HepG2 (cell line): Measurements from ENCODE around the gene RPL5. TPM values are rescaled to one million over a fixed set of nuclear protein-coding genes. Genes with fewer than 3 reads are reported as not detected.

Experiments
- CBX1 ChIP-seq: IDR thresholded peaks from one replicate; pipeline ENCODE4 v1.6.1; 2016; ENCODE audit warnings: antibody characterized with exemption, low read depth
- ISL2 ChIP-seq: sonication (generic); formaldehyde crosslinking; IDR thresholded peaks from 2 replicates; pipeline ENCODE4 v1.5.0; 2020; ENCODE audit warnings: missing genetic modification reagents
- ISX ChIP-seq: sonication (generic); formaldehyde crosslinking; conservative IDR thresholded peaks from 2 replicates; pipeline ENCODE4 v1.5.0; 2020; ENCODE audit warnings: missing genetic modification reagents
- MYPOP ChIP-seq: sonication (generic); formaldehyde crosslinking; IDR thresholded peaks from 2 replicates; pipeline ENCODE4 v1.8.1; 2023; ENCODE audit warnings: mild to moderate bottlenecking, moderate library complexity, missing genetic modification reagents
- PRDM15 ChIP-seq: sonication (generic); formaldehyde crosslinking; IDR thresholded peaks from 2 replicates; pipeline ENCODE4 v1.4.0; 2020; ENCODE audit warnings: missing genetic modification reagents
- SIN3A ChIP-seq: IDR thresholded peaks from 2 replicates; pipeline ENCODE4 v1.6.1; 2011; ENCODE audit warnings: low read depth, mild to moderate bottlenecking, control low read depth, low read length, borderline replicate concordance
- SP1 ChIP-seq, 2 experiments: fragments of 450-650 bp in 1 of 2; sonication (generic) in 1 of 2; formaldehyde crosslinking in 1 of 2; IDR thresholded peaks; 2 replicates each; pipeline versions ENCODE4 v1.4.0 to v1.6.1; 2016 to 2020; ENCODE audit warnings: missing genetic modification reagents in 1 of 2
- SRY ChIP-seq: sonication (generic); formaldehyde crosslinking; IDR thresholded peaks from 2 replicates; pipeline ENCODE4 v1.8.0; 2022; ENCODE audit warnings: mild to moderate bottlenecking, missing genetic modification reagents
- ZIK1 ChIP-seq: sonication (generic); formaldehyde crosslinking; IDR thresholded peaks from 2 replicates; pipeline ENCODE4 v1.5.0; 2020; ENCODE audit warnings: mild to moderate bottlenecking, low read depth, missing genetic modification reagents, borderline replicate concordance
- ZMYM4 ChIP-seq: sonication (generic); formaldehyde crosslinking; IDR thresholded peaks from 2 replicates; pipeline ENCODE4 v1.8.1; 2023; ENCODE audit warnings: mild to moderate bottlenecking, missing genetic modification reagents
- ZNF337 ChIP-seq: sonication (generic); formaldehyde crosslinking; IDR thresholded peaks from 2 replicates; pipeline ENCODE4 v1.5.1; 2020; ENCODE audit warnings: missing genetic modification reagents, low read depth, mild to moderate bottlenecking, borderline replicate concordance
- ZNF576 ChIP-seq: sonication (generic); formaldehyde crosslinking; IDR thresholded peaks from 2 replicates; pipeline ENCODE4 v1.4.0; 2020; ENCODE audit warnings: mild to moderate bottlenecking, missing genetic modification reagents
- ZNF709 ChIP-seq: sonication (generic); formaldehyde crosslinking; IDR thresholded peaks from 2 replicates; pipeline ENCODE4 v1.5.0; 2020; ENCODE audit warnings: mild to moderate bottlenecking, missing genetic modification reagents
- ZNF83 ChIP-seq: sonication (generic); formaldehyde crosslinking; IDR thresholded peaks from 2 replicates; pipeline ENCODE4 v1.4.0; 2020; ENCODE audit warnings: missing genetic modification reagents, mild to moderate bottlenecking, borderline replicate concordance
- ZZZ3 ChIP-seq: sonication (generic); formaldehyde crosslinking; IDR thresholded peaks from 2 replicates; pipeline ENCODE4 v1.4.0; 2020; ENCODE audit warnings: missing genetic modification reagents, mild to moderate bottlenecking, borderline replicate concordance
- polyA plus RNA-seq, 8 experiments: library from polyadenylated mRNA; depleted of rRNA in 3 of 8; stranded (reverse) in 7 of 8; unstranded in 1 of 8; fragments of >200 nt; fragmentation: Illumina TruSeq in 4 of 8; extraction: Trizol in 4 of 8; gene quantifications; 2 replicates each; pipeline versions ENCODE4 v1.2.1 to v1.2.3, GENCODE V29; 2011 to 2016; ENCODE audit warnings: low read depth in 4 of 8, missing spikeins in 1 of 8, mixed read lengths in 1 of 8; ENCODE audit not compliant: insufficient read depth in 1 of 8
- total RNA-seq, 5 experiments: library from RNA; depleted of rRNA; stranded (reverse); fragments of >200 nt; fragmentation: Illumina TruSeq; extraction: Trizol; gene quantifications; 2 replicates each; pipeline ENCODE4 v1.2.3, GENCODE V29; 2016; ENCODE audit warnings: low read depth in 1 of 5
- TF ChIP-seq, protein P1 (sequence below): sonication (generic); formaldehyde crosslinking; conservative IDR thresholded peaks from 2 replicates; pipeline ENCODE4 v1.8.0; 2022; ENCODE audit warnings: low read depth, missing genetic modification reagents
- TF ChIP-seq, protein P2 (sequence below): sonication (generic); formaldehyde crosslinking; IDR thresholded peaks from 2 replicates; pipeline ENCODE4 v1.5.0; 2020; ENCODE audit warnings: missing genetic modification reagents
- TF ChIP-seq, protein P3 (sequence below): sonication (generic); formaldehyde crosslinking; IDR thresholded peaks from 2 replicates; pipeline ENCODE4 v1.5.0; 2020; ENCODE audit warnings: mild to moderate bottlenecking, missing genetic modification reagents, moderate library complexity

RPL5 gene
- total and polyA plus RNA-seq, 2 of the 13 experiments (the other 11 are each of a cell fraction or from before 2014, with no cell fraction given) = 2,304 to 2,520 TPM

DNA sequence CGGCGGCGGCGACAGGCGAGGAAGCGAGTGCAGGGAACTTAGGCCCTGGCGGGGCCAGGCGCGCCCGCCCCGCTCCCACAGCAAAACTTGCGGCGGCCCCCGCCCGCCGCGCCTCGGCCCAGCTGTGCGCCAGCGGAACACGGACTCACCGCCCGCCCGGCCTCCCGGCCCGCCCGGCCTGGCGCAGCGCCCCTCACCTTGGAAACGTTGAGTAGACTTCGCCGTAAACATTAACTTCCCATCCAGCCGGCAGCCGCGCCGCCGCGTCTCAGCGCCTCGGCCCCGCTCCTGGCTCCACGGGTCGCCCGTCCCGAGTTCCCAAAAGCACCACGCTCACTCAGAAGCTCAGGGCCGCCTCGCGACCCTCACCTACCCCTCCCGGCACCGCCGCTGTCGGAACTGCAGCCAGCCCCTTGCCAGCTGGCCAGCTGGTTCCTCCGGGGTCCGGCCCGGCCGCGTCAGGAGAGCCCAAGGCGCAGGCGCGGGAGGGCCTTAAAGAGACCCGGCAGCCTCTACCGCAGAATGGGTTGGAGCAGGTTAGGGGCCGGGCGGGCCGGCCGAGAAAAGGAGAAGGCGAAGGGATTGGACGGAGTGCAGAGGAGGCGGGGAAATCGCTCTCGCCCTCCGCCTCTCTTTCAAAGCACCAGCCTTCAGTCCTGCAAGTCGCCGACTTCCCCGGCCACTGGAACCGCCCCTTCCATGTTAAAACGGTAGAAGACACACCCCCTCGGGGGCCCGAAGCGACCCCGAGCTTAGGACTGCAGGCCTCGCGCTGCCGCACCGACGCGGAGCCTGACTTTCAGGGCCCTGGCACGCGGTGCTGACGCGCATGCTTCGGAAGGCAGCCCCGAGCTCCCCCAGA lies 47.0 kb upstream of the RPL5 start, which contains the start of gene EVI5 (continued):
- TF ChIP-seq SRY (CRISPR knock-in tag) = peak; percentile 97
- TF ChIP-seq ZNF709 (CRISPR knock-in tag) = peak; percentile 100
- peak; percentile 93 for TF ChIP-seq ZMYM4 (CRISPR knock-in tag)
- TF ChIP-seq MYPOP (CRISPR knock-in tag) = peak; percentile 98
- TF ChIP-seq ISX = peak; percentile 98
- peak; percentile 79 for TF ChIP-seq PRDM15 (CRISPR knock-in tag)
- TF ChIP-seq ZNF337 = peak; percentile 85; the same call in 1 of the 2 replicates
- TF ChIP-seq, protein P1, sequence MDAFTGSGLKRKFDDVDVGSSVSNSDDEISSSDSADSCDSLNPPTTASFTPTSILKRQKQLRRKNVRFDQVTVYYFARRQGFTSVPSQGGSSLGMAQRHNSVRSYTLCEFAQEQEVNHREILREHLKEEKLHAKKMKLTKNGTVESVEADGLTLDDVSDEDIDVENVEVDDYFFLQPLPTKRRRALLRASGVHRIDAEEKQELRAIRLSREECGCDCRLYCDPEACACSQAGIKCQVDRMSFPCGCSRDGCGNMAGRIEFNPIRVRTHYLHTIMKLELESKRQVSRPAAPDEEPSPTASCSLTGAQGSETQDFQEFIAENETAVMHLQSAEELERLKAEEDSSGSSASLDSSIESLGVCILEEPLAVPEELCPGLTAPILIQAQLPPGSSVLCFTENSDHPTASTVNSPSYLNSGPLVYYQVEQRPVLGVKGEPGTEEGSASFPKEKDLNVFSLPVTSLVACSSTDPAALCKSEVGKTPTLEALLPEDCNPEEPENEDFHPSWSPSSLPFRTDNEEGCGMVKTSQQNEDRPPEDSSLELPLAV (CRISPR knock-in tag) = peak; percentile 80; the same call in 1 of the 2 replicates
- TF ChIP-seq, protein P2, sequence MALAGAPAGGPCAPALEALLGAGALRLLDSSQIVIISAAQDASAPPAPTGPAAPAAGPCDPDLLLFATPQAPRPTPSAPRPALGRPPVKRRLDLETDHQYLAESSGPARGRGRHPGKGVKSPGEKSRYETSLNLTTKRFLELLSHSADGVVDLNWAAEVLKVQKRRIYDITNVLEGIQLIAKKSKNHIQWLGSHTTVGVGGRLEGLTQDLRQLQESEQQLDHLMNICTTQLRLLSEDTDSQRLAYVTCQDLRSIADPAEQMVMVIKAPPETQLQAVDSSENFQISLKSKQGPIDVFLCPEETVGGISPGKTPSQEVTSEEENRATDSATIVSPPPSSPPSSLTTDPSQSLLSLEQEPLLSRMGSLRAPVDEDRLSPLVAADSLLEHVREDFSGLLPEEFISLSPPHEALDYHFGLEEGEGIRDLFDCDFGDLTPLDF (CRISPR knock-in tag) = peak; percentile 83
- peak; percentile 77; the same call in 1 of the 2 replicates for TF ChIP-seq SIN3A
- 0 out of 2 replicates have a peak, but pooled peaks have one; percentile 68 for TF ChIP-seq ZZZ3 (CRISPR knock-in tag)
- peak; percentile 97; the same call in 1 of the 2 replicates for TF ChIP-seq ZIK1 (CRISPR knock-in tag)
- peak; percentile 64 for TF ChIP-seq CBX1
- TF ChIP-seq ZNF83 (CRISPR knock-in tag) = peak; percentile 97; the same call in 1 of the 2 replicates
- TF ChIP-seq, protein P3, sequence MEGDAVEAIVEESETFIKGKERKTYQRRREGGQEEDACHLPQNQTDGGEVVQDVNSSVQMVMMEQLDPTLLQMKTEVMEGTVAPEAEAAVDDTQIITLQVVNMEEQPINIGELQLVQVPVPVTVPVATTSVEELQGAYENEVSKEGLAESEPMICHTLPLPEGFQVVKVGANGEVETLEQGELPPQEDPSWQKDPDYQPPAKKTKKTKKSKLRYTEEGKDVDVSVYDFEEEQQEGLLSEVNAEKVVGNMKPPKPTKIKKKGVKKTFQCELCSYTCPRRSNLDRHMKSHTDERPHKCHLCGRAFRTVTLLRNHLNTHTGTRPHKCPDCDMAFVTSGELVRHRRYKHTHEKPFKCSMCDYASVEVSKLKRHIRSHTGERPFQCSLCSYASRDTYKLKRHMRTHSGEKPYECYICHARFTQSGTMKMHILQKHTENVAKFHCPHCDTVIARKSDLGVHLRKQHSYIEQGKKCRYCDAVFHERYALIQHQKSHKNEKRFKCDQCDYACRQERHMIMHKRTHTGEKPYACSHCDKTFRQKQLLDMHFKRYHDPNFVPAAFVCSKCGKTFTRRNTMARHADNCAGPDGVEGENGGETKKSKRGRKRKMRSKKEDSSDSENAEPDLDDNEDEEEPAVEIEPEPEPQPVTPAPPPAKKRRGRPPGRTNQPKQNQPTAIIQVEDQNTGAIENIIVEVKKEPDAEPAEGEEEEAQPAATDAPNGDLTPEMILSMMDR (CRISPR knock-in tag) = peak; percentile 22; the same call in 1 of the 2 replicates
- TF ChIP-seq SP1 (IDR thresholded peaks at IDR 0.05) = no peak
- peak; percentile 40; the same call in 1 of the 2 replicates for TF ChIP-seq SP1 (CRISPR knock-in tag; IDR thresholded peaks at IDR 0.05)
- no peak for TF ChIP-seq ZNF576 (CRISPR knock-in tag)
- peak; percentile 53; the same call in 1 of the 2 replicates for TF ChIP-seq ISL2
